GM23338 (cell line): ENCODE data around the gene CHST4.

Experiments used
- CREB1 ChIP-seq: fragments of 250-450 bp; sonication (Bioruptor Pico); IDR thresholded peaks from 2 replicates; pipeline ENCODE4 v1.5.0; 2020; ENCODE audit warnings: low read depth, mild to moderate bottlenecking, moderate library complexity
- CTCF ChIP-seq, 2 experiments: fragments of 200-600 bp in 1 of 2; sonication (generic) in 1 of 2; conservative IDR thresholded peaks; 2 replicates each; pipeline versions ENCODE4 v1.5.1 to v1.6.1; 2016 to 2017; ENCODE audit warnings: antibody characterized with exemption in 2 of 2, low read depth in 2 of 2, mild to moderate bottlenecking in 2 of 2, moderate library complexity in 1 of 2
- EZH2 ChIP-seq: fragments of 200-600 bp; sonication (generic); IDR thresholded peaks from one replicate; pipeline ENCODE4 v1.8.0; 2017; ENCODE audit warnings: antibody characterized with exemption, mild to moderate bottlenecking, low read depth; ENCODE audit not compliant: unreplicated experiment
- EZH2phosphoT487 ChIP-seq: fragments of 200-600 bp; sonication (generic); IDR thresholded peaks from one replicate; pipeline ENCODE4 v1.8.1; 2018; ENCODE audit warnings: antibody characterized with exemption; ENCODE audit not compliant: unreplicated experiment
- JUNB ChIP-seq: IDR thresholded peaks from one replicate; pipeline ENCODE4 v1.6.1; 2016; ENCODE audit warnings: antibody characterized with exemption; ENCODE audit not compliant: unreplicated experiment
- POLR2AphosphoS5 ChIP-seq: IDR thresholded peaks from 2 replicates; pipeline ENCODE4 v1.6.1; 2016; ENCODE audit warnings: antibody characterized with exemption, low read depth
- STAT1 ChIP-seq: IDR thresholded peaks from one replicate; pipeline ENCODE4 v1.6.1; 2016; ENCODE audit warnings: antibody characterized with exemption; ENCODE audit not compliant: unreplicated experiment
- ZNF114 ChIP-seq: fragments of 250-450 bp; sonication (Bioruptor Pico); IDR thresholded peaks from 2 replicates; pipeline ENCODE4 v1.5.0; 2020; ENCODE audit warnings: mild to moderate bottlenecking, moderate library complexity
- ZNF331 ChIP-seq: fragments of 250-450 bp; sonication (Bioruptor Pico); IDR thresholded peaks from 2 replicates; pipeline ENCODE4 v1.5.0; 2020; ENCODE audit warnings: low read depth, mild to moderate bottlenecking, moderate library complexity
- TF ChIP-seq, protein P1 (sequence below): IDR thresholded peaks from one replicate; pipeline ENCODE4 v1.6.1; 2018; ENCODE audit warnings: antibody characterized with exemption; ENCODE audit not compliant: unreplicated experiment
- TF ChIP-seq, protein P2 (sequence below): IDR thresholded peaks from 2 replicates; pipeline ENCODE4 v1.6.1; 2016; ENCODE audit warnings: antibody characterized with exemption

DNA sequence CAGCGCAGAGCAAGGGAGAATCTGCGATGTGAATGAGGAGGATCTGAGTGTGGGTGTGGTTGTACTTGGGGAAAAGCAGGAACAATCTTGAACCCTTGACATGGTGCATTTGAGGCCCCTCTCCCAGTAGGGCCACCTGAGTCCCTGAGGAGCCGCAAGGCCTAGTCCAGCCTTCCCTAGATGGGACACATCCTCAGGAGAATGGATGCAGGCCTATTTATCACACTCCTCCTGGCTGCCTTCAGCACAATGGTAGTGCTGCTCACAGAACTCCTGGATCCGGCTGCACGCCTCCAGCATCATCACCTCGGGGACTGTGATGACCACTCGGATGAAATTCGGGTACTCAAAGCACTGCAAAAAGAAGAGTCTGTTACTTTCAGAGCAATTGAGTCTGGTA lies 41.7 kb downstream of the CHST4 start:
- TF ChIP-seq CTCF (conservative IDR thresholded peaks at IDR 0.05; ENCODE audit: low read depth in 2 of 2), result no peak
- TF ChIP-seq POLR2AphosphoS5, result no peak
- TF ChIP-seq EZH2, result no peak
- no peak for TF ChIP-seq ZNF331 (CRISPR knock-in tag)
- TF ChIP-seq, protein P1, sequence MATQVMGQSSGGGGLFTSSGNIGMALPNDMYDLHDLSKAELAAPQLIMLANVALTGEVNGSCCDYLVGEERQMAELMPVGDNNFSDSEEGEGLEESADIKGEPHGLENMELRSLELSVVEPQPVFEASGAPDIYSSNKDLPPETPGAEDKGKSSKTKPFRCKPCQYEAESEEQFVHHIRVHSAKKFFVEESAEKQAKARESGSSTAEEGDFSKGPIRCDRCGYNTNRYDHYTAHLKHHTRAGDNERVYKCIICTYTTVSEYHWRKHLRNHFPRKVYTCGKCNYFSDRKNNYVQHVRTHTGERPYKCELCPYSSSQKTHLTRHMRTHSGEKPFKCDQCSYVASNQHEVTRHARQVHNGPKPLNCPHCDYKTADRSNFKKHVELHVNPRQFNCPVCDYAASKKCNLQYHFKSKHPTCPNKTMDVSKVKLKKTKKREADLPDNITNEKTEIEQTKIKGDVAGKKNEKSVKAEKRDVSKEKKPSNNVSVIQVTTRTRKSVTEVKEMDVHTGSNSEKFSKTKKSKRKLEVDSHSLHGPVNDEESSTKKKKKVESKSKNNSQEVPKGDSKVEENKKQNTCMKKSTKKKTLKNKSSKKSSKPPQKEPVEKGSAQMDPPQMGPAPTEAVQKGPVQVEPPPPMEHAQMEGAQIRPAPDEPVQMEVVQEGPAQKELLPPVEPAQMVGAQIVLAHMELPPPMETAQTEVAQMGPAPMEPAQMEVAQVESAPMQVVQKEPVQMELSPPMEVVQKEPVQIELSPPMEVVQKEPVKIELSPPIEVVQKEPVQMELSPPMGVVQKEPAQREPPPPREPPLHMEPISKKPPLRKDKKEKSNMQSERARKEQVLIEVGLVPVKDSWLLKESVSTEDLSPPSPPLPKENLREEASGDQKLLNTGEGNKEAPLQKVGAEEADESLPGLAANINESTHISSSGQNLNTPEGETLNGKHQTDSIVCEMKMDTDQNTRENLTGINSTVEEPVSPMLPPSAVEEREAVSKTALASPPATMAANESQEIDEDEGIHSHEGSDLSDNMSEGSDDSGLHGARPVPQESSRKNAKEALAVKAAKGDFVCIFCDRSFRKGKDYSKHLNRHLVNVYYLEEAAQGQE, result no peak
- no peak for TF ChIP-seq CREB1
- TF ChIP-seq, protein P2, sequence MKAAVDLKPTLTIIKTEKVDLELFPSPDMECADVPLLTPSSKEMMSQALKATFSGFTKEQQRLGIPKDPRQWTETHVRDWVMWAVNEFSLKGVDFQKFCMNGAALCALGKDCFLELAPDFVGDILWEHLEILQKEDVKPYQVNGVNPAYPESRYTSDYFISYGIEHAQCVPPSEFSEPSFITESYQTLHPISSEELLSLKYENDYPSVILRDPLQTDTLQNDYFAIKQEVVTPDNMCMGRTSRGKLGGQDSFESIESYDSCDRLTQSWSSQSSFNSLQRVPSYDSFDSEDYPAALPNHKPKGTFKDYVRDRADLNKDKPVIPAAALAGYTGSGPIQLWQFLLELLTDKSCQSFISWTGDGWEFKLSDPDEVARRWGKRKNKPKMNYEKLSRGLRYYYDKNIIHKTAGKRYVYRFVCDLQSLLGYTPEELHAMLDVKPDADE, result no peak
- TF ChIP-seq STAT1, result no peak
- TF ChIP-seq EZH2phosphoT487, result no peak
- TF ChIP-seq ZNF114, result no peak
- no peak for TF ChIP-seq JUNB
